Measurements from ENCODE around the gene C3AR1.
"Not testable (repeated sequence)": the region's sequence is repeated elsewhere in the genome, so short reads cannot be mapped to it uniquely, and the experiment has no call there.

Gene C3AR1

DNA sequence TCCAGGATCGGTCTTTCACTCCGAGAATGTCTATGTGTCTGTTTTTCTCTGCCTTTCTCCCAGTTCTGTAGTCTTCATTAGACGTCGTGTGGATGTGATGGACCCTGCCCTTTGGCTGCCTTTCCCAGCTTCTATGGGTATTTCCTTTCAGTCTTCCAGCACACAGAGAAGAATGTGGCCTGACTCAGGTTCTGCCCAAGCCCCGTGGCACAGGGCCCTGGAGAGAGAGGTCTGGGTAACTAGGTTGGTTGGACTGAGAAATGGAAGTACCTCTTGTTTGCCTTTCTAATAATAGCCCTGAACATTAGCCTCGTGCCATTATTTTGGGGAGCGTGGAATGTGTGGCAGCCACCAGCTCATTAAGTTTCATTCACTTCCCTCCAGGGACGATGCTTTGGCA, 29.8 kb downstream of the C3AR1 start:
- no peak overlapping the region for H3K4me3 ChIP-seq (replicated peaks; ENCODE audit: low read depth, low read length)
- TF ChIP-seq, protein P1, sequence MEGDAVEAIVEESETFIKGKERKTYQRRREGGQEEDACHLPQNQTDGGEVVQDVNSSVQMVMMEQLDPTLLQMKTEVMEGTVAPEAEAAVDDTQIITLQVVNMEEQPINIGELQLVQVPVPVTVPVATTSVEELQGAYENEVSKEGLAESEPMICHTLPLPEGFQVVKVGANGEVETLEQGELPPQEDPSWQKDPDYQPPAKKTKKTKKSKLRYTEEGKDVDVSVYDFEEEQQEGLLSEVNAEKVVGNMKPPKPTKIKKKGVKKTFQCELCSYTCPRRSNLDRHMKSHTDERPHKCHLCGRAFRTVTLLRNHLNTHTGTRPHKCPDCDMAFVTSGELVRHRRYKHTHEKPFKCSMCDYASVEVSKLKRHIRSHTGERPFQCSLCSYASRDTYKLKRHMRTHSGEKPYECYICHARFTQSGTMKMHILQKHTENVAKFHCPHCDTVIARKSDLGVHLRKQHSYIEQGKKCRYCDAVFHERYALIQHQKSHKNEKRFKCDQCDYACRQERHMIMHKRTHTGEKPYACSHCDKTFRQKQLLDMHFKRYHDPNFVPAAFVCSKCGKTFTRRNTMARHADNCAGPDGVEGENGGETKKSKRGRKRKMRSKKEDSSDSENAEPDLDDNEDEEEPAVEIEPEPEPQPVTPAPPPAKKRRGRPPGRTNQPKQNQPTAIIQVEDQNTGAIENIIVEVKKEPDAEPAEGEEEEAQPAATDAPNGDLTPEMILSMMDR (IDR thresholded peaks at IDR 0.05; ENCODE audit: low read depth, low read length, missing control alignments) = no peak
- DNase-seq (ENCODE audit: extremely low read depth, low read depth) = no peak

DNA sequence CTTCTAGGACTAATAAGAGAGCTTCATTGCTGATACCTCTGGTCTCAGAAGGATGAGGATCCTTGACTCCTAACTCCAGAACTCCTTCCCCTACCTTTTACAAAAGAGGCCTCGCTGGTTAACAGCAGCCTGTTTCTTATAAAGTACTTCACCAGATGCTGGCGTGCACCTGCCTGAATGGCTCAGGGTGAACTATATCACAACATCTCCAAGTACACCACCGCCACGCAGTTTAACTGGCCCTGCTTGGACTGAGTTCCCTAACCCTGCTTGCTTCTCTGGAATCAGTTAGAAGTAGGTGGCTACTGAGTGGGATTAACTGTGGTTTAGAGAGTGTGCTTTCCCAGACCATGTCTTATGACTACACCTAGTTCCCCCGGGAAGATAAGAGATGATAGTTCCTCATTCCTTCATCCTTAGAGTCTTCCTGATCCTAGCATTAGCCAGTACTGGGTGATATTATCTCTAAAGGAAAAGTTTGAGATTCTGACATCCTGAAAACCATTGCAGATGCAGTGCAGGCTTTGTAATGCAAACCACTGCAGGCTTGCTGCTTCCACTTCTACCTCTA, 30.6 kb downstream of the C3AR1 start:
- DNase-seq (ENCODE audit: extremely low read depth, low read depth) = no peak
- TF ChIP-seq, protein P1 (IDR thresholded peaks at IDR 0.05; ENCODE audit: low read depth, low read length, missing control alignments) = no peak
- H3K4me3 ChIP-seq (replicated peaks; ENCODE audit: low read depth, low read length) = no peak overlapping the region; the same call in 1 of the 2 replicates

DNA sequence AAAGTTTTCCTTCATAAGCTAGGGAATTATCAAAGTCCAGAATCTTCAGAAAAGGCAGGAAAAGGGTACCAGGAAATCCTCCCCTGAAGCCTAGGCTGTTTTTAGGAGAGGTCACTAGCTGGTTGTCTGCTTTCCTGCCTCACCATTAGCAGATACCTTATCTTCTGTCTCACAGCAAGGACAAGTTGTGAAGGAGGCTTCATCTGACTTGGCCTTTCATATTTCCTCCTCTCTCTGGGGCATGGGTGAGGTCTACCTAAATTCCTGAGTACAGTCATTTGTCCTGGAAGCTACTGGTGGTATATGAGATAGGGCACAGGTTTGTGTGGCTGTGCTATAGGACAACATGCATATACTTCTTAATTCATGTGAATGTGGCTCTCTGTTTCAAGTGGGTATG, 31.4 kb downstream of the C3AR1 start:
- no peak for DNase-seq (ENCODE audit: extremely low read depth, low read depth)
- peak overlapping the region; percentile 83 for H3K4me3 ChIP-seq (replicated peaks; ENCODE audit: low read depth, low read length)
- TF ChIP-seq, protein P1 (IDR thresholded peaks at IDR 0.05; ENCODE audit: low read depth, low read length, missing control alignments) = no peak

DNA sequence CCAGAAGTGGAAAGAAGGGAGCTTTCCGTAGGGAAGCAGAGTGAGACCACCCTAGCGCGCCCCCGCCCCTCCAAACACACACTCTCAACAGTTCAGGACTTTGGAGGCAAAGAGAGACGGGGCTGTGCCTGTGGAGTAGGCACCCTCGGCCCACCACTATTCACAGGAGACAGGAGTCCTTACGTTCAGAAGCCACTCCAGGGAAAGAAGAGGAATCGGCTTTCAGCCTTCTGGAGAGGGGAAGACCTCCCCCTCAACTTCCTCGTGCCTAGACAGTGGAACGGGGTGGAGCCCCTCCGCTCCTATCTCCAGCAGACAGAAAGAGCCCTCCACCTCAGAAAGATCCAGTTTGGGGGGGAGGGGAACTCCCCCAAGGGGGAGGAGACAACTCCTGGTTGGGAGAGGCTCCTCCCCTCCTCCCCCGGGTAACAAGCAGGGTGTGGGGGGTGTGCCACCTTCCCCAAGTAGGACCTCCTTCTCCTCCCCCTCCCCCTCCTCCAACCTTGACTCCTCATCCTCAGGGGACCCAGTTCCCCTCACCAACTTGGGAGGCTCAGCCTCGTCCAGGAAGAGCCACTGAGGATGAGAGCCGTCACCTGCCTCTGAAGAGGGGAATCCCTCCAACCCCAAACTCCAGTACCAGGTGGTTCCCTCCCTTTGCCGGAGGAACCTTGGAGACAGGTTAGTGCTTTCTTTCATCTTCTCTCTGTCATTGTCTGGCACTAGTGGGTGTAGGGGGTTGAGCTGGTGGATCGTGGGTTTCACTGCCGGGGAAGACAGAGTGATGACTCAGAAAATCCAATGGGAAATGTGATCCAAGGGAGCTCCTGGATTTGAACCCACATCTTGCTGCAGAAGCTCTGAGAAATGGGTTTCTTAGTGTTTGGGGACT, 32.8 kb downstream of the C3AR1 start:
- no peak for DNase-seq (ENCODE audit: extremely low read depth, low read depth)
- TF ChIP-seq, protein P1 (IDR thresholded peaks at IDR 0.05; ENCODE audit: low read depth, low read length, missing control alignments) = no peak
- peak overlapping the region; percentile 83 for H3K4me3 ChIP-seq (replicated peaks; ENCODE audit: low read depth, low read length)

DNA sequence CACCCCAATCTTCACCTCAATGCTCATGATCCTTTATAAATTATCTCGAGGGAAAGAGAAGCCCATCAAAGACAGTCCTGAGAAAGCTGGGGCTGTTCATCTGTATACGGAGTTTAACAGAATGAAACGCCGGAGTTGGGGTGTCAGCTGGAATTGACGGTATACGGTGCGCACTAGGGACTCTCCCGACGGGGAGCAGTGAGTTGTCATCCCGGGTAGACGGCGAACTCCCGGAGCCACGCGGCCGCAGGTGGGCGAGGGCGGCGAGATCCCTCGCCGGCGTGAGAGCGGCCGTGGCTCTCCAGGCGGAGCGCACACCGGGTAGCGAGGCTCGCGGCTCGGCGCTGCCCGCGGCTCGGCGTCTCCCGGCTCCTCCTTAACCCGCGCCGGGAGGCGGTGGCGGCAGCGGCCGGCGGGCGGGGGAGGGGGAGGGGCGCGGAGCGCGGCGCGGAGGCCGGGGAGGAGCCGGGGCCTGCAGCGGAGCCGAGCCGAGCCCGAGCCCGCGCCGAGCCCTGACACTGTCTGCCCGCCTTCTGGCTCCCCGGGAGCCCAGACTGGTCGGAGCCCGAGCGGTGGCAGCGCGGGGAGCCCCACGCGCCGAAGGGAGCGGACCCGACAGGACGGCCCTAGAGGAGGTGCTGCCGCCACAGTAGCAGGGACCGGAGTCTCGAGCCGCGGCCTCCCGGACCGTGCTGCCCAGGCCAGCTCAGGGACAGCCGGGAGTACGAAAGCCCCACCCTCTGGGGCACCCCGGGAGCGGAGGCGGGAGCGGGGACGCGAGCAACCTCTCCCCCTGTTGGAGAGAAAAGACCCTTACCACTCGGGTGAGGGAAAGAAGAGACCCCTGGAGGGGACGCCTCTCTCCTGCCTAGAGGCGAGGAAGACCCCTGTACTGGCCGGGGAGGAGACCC, 33.7 kb downstream of the C3AR1 start, which contains the start of gene FOXJ2:
Gene FOXJ2 (plus strand): TSS at position 475 of the 911 bp plus-strand sequence. CDS start 7,117 bp downstream, outside the sequence.
- peak within 1 kb of the TSS; percentile 83 for H3K4me3 ChIP-seq (replicated peaks; ENCODE audit: low read depth, low read length)
- TF ChIP-seq, protein P1 (IDR thresholded peaks at IDR 0.05; ENCODE audit: low read depth, low read length, missing control alignments) = peak; percentile 7
- DNase-seq (ENCODE audit: extremely low read depth, low read depth) = no peak

DNA sequence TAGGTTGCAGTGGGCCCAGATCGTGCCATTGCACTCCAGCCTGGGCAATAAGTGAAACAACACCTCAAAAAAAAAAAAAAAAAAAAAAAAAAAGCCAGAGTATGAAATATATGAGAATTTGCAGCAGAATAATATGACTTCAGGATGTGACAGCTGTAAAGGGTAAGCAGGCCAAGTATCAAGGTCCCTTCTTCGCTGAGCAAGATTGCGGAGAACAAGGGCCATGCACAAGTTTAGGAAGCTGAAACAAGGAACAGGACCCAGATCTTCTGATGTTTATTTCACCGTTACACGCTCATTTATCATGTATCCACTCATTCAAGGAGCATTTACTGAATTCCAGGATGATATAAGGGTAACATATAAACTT, 34.3 kb downstream of the C3AR1 start:
- H3K4me3 ChIP-seq (replicated peaks; ENCODE audit: low read depth, low read length) = peak overlapping the region; percentile 83
- DNase-seq (ENCODE audit: extremely low read depth, low read depth) = no peak
- TF ChIP-seq, protein P1 (IDR thresholded peaks at IDR 0.05; ENCODE audit: low read depth, low read length, missing control alignments) = no peak

DNA sequence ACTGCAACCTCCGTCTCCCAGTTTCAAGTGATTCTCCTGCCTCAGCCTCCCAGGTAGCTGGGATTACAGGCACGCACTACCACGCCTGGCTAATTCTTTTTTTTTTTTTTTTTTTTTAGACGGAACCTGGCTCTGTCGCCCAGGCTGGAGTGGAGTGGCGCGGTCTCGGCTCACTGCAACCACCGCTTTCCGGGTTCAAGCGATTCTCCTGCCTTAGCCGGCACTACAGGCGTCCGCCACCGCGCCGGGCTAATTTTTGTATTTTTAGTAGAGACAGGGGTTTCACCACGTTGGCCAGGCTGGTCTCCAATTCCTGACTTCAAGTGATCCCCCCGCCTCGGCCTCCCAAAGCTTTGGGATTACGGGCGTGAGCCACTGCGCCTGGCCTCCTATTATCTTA, 35.1 kb downstream of the C3AR1 start:
- DNase-seq (ENCODE audit: extremely low read depth, low read depth); H3K4me3 ChIP-seq (replicated peaks; ENCODE audit: low read depth, low read length): not testable (repeated sequence)
